Transverse colon (tissue), 4 donors: Measurements from ENCODE around the gene MTCH2. TPM values are rescaled to one million over a fixed set of nuclear protein-coding genes. Genes with fewer than 3 reads are reported as not detected.

Experiments used
- DNase-seq: peaks from one replicate; pipeline ENCODE4 v3.0.0-alpha.2; 2019
- H3K27ac ChIP-seq, 4 donors: fragments of 200-600 bp; sonication (generic); 2 replicates each; pipeline ENCODE4 v1.5.1; 2016 to 2018; ENCODE audit warnings: inconsistent platforms in 4 of 4
- H3K27me3 ChIP-seq: fragments of 200-600 bp; sonication (generic); 2 replicates; pipeline ENCODE4 v1.5.1; 2017; ENCODE audit warnings: inconsistent platforms
- H3K36me3 ChIP-seq, 4 donors: fragments of 200-600 bp; sonication (generic); 2 replicates each; pipeline ENCODE4 v1.5.1; 2017 to 2019; ENCODE audit warnings: inconsistent platforms in 4 of 4
- H3K4me1 ChIP-seq, 4 donors: fragments of 200-600 bp; sonication (generic); 2 replicates each; pipeline ENCODE4 v1.5.1; 2017 to 2020; ENCODE audit warnings: inconsistent platforms in 4 of 4
- H3K4me3 ChIP-seq, 4 donors: fragments of 200-600 bp; sonication (generic); 1 replicate in 1 of 4; 2 replicates in 3 of 4; pipeline versions ENCODE4 v1.5.1 to v1.6.1; 2017 to 2019; ENCODE audit warnings: inconsistent platforms in 4 of 4
- H3K9me3 ChIP-seq, 2 donors: fragments of 200-600 bp; sonication (generic); 2 replicates each; pipeline ENCODE4 v1.5.1; 2017 to 2019; ENCODE audit warnings: inconsistent platforms in 2 of 2
- EP300 ChIP-seq: sonication (generic); formaldehyde crosslinking; IDR thresholded peaks from one replicate; pipeline ENCODE4 v1.6.1; 2017; ENCODE audit warnings: antibody characterized with exemption, low read depth
- POLR2A ChIP-seq: fragments of 450-650 bp; IDR thresholded peaks from one replicate; pipeline ENCODE4 v1.6.1; 2016; ENCODE audit warnings: antibody characterized with exemption, mild to moderate bottlenecking, moderate library complexity
- POLR2AphosphoS5 ChIP-seq, 3 donors: sonication (generic); formaldehyde crosslinking; IDR thresholded peaks; one replicate each; pipeline ENCODE4 v1.6.1; 2016; ENCODE audit warnings: antibody characterized with exemption in 3 of 3
- WGBS, 2 donors: methylation state at CpG; one replicate each; pipeline ENCODE4 v1.1.5; 2018; ENCODE audit warnings: low coverage in 1 of 2; 5-methylcytosine and 5-hydroxymethylcytosine counted together
- in situ Hi-C, 4 donors: fragments of 200-750 bp; cut with MboI; loops; one replicate each; pipeline versions ENCODE4 v1.15.0 to v1.15.1; 2017; ENCODE audit warnings: low sequenced_read_pairs in 3 of 4, low pct_ligation_motif_present in 1 of 4, low pct_unique_long_range_greater_than_20kb in 1 of 4
- intact Hi-C: fragments of 100-400 bp; cut with DNase I; formaldehyde crosslinking; loops from one replicate; pipeline ENCODE4 v1.15.1; 2023; ENCODE audit warnings: low total_unique reads
- total RNA-seq, 4 donors: library from RNA; depleted of rRNA; stranded (reverse); fragments of >200 nt; gene quantifications; one replicate each; pipeline ENCODE4 v1.1.0, GENCODE V29; 2016
- TF ChIP-seq, protein P1 (sequence below), 5 experiments: fragments of 200-600 bp in 3 of 5; fragments of 450-650 bp in 2 of 5; sonication (generic) in 3 of 5; IDR thresholded peaks; 1 replicate in 2 of 5; 2 replicates in 3 of 5; pipeline ENCODE4 v1.5.1; 2016 to 2017; ENCODE audit warnings: antibody characterized with exemption in 5 of 5, inconsistent platforms in 3 of 5, mild to moderate bottlenecking in 2 of 5, moderate library complexity in 1 of 5

MTCH2 gene
- total RNA-seq, 4 donors from 2014 or later: 21.5 to 92.2 (median 61.0) TPM

DNA sequence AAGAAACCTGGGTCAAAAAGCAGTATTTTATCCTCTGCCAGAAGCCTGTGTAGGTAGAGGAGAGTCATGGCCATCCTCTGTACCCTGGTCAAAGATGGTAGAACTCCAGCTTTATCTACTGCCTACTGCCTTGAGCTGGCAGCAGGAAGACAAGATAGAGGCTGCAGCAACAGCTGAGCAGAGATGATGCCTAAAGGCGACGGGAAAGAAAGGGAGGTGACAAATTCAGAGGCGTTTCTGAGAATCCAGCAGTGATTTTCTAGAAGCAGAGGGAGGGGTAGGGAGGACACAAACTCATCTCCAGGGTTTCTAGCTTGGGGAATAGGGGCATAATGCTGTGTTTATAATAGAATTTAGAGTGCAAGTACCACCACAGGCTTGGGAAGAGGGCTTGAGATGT is 32.7 kb downstream of the MTCH2 start:
- 71% methylated on average over 3 of the region's 3 CpGs; no CpG with 5 or more reads in 1 of the 2 donors for WGBS, 2 donors
- peaks cover 0 to 5% (median 0%) of the 10 kb centered on the region in 4 donors for H3K4me1 ChIP-seq
- no peak overlapping the region for H3K27ac ChIP-seq
- H3K4me3 ChIP-seq: no peak overlapping the region
- in situ Hi-C loops: no loop called here
- DNase-seq: no peak
- intact Hi-C loops: no loop called here
- no peak for TF ChIP-seq EP300
- H3K9me3 ChIP-seq: no peaks in the 10 kb centered on the region
- H3K27me3 ChIP-seq: no peaks in the 10 kb centered on the region
- H3K36me3 ChIP-seq: no peaks in the 10 kb centered on the region

DNA sequence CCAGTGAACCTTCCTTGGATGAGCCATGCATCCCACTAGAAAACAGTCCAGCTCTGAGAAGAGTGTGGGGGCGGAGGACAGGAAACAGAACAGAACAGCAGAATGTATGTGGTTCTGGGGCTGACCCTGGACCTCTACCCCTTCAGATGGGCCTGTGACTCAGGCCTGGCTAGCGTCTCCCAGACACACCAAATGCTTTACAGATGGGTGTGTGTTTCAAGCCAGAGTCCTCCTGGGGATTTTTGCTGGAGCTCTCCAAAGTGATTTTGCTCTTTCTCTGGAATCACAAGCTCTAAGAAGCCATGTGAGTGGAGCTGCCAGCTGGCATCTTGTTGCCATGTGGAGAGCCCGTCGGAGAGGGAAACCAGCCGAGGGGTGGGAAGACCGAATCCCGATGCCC is 35.0 kb downstream of the MTCH2 start:
- intact Hi-C loops (no loop called here), in situ Hi-C loops (no loop called here)
- no peak overlapping the region for H3K27ac ChIP-seq
- H3K36me3 ChIP-seq: no peaks in the 10 kb centered on the region
- H3K9me3 ChIP-seq: no peaks in the 10 kb centered on the region
- H3K4me3 ChIP-seq: no peak overlapping the region
- DNase-seq: no peak
- H3K27me3 ChIP-seq: no peaks in the 10 kb centered on the region
- TF ChIP-seq POLR2A (no peak), POLR2AphosphoS5 (IDR thresholded peaks at IDR 0.05) (no peak), EP300 (no peak)
- TF ChIP-seq, protein P1, sequence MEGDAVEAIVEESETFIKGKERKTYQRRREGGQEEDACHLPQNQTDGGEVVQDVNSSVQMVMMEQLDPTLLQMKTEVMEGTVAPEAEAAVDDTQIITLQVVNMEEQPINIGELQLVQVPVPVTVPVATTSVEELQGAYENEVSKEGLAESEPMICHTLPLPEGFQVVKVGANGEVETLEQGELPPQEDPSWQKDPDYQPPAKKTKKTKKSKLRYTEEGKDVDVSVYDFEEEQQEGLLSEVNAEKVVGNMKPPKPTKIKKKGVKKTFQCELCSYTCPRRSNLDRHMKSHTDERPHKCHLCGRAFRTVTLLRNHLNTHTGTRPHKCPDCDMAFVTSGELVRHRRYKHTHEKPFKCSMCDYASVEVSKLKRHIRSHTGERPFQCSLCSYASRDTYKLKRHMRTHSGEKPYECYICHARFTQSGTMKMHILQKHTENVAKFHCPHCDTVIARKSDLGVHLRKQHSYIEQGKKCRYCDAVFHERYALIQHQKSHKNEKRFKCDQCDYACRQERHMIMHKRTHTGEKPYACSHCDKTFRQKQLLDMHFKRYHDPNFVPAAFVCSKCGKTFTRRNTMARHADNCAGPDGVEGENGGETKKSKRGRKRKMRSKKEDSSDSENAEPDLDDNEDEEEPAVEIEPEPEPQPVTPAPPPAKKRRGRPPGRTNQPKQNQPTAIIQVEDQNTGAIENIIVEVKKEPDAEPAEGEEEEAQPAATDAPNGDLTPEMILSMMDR (IDR thresholded peaks at IDR 0.05): no peak
- 67 to 78% methylated on average over 1 to 7 of the region's 7 CpGs for WGBS, 2 donors
- H3K4me1 ChIP-seq: peaks cover 0 to 5% (median 0%) of the 10 kb centered on the region in 4 donors

DNA sequence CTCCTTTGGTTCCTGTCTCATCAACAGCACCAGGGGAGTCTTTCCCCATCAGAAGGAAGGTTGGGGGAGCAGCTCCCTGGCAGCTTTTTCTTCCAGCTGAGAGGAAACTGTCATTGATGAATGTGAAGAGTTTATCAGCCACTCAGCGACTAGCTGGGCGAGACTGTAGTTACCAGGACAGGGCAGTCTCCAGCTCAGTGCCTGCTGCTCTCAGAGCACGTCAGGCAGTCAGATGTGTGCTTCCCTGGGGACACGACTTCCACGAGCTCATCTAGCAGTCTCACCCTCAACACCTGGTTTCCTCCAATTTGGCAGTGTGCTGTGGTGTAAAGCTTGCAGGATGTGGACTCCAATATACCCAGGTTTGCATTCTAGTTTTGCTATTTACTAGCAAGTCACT is 35.6 kb downstream of the MTCH2 start:
- Histone ChIP-seq H3K9me3 (no peaks in the 10 kb centered on the region), H3K4me3 (no peak overlapping the region), H3K27ac (no peak overlapping the region), H3K4me1 (peaks cover 0 to 5% (median 0%) of the 10 kb centered on the region in 4 donors), H3K36me3 (no peaks in the 10 kb centered on the region), H3K27me3 (no peaks in the 10 kb centered on the region)
- DNase-seq: no peak
- in situ Hi-C loops (no loop called here), intact Hi-C loops (no loop called here)
- no peak for TF ChIP-seq EP300
- TF ChIP-seq POLR2AphosphoS5 (IDR thresholded peaks at IDR 0.05): no peak
- TF ChIP-seq, protein P1 (IDR thresholded peaks at IDR 0.05): no peak
- no peak for TF ChIP-seq POLR2A
- 51% methylated on average over 5 of the region's 5 CpGs; no CpG with 5 or more reads in 1 of the 2 donors for WGBS, 2 donors

DNA sequence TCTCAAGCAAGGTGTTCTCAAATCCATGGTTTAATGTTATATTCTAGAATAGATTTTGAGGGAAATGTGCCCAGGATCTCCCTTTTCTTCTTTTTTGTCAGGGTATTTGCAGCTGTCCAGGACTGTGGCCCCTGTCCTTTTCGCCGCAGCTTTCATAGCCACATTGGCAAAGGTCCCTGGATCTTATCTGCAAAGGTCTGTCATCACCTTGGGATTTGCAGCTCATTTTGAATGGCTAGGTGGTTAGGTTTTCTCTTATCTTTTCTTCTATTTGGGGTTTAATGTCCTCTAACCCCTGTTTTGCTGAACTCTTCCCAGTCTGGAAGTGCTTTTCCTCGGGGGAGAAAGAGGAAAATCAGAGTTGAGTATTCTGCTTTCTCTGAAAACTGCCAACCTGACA is 36.4 kb downstream of the MTCH2 start:
- Histone ChIP-seq H3K36me3 (no peaks in the 10 kb centered on the region), H3K4me3 (no peak overlapping the region), H3K4me1 (peaks cover 0 to under 1% (median 0%) of the 10 kb centered on the region in 4 donors), H3K27ac (no peak overlapping the region), H3K27me3 (no peaks in the 10 kb centered on the region), H3K9me3 (no peaks in the 10 kb centered on the region)
- intact Hi-C loops: no loop called here
- 64 to 90% methylated on average over 1 to 3 of the region's 3 CpGs for WGBS, 2 donors
- no peak for DNase-seq
- TF ChIP-seq, protein P1 (IDR thresholded peaks at IDR 0.05): no peak
- TF ChIP-seq EP300: no peak
- no peak for TF ChIP-seq POLR2AphosphoS5 (IDR thresholded peaks at IDR 0.05)
- no peak for TF ChIP-seq POLR2A
- in situ Hi-C loops: no loop called here

DNA sequence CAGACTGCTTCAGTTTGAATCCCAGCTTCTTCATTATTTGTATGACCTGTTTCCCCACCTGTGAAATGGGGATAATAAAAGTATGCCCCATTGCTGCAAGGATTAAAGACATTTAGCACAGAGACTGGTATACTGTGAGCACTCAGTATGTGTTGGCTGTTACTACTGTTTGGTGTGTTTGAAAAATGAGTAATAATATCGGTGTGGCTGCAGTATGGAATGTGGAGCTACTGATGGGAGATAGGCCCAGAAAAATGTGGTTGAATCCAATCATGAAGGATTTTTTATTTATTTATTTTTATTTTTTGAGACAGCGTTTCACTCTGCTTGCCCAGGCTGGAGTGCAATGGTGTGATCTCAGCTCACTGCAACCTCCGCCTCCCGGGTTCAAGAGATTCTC is 39.1 kb downstream of the MTCH2 start:
- intact Hi-C loops (no loop called here), in situ Hi-C loops (no loop called here)
- Histone ChIP-seq H3K4me1 (no peaks in the 10 kb centered on the region), H3K9me3 (no peaks in the 10 kb centered on the region), H3K27me3 (no peaks in the 10 kb centered on the region), H3K4me3 (no peak overlapping the region), H3K36me3 (no peaks in the 10 kb centered on the region), H3K27ac (no peak overlapping the region)
- TF ChIP-seq, protein P1 (IDR thresholded peaks at IDR 0.05): no peak
- TF ChIP-seq POLR2A: no peak
- no peak for TF ChIP-seq EP300
- no peak for TF ChIP-seq POLR2AphosphoS5 (IDR thresholded peaks at IDR 0.05)
- 94 to 95% methylated on average over 2 to 4 of the region's 4 CpGs for WGBS, 2 donors
- no peak for DNase-seq
